Measurements from ENCODE around the gene SPO11.

- no peak for TF ChIP-seq POLR2AphosphoS5 (IDR thresholded peaks at IDR 0.05; ENCODE audit: low read depth)
- TF ChIP-seq CTCF (conservative IDR thresholded peaks at IDR 0.05; ENCODE audit: low read depth in 2 of 2) = no peak
- no peak for TF ChIP-seq JUNB (IDR thresholded peaks at IDR 0.05; ENCODE audit: unreplicated experiment)
- no peak for TF ChIP-seq EZH2 (IDR thresholded peaks at IDR 0.05; ENCODE audit: low read depth, unreplicated experiment)
- no peak for TF ChIP-seq CREB1 (CRISPR knock-in tag; IDR thresholded peaks at IDR 0.05; ENCODE audit: low read depth)
- TF ChIP-seq ZNF331 (CRISPR knock-in tag; IDR thresholded peaks at IDR 0.05; ENCODE audit: low read depth) = no peak
- no peak for TF ChIP-seq ZNF114 (CRISPR knock-in tag; IDR thresholded peaks at IDR 0.05)
- TF ChIP-seq NANOG (IDR thresholded peaks at IDR 0.05; ENCODE audit: borderline replicate concordance) = no peak
- TF ChIP-seq REST (IDR thresholded peaks at IDR 0.05; ENCODE audit: unreplicated experiment) = no peak
- TF ChIP-seq, protein P1, sequence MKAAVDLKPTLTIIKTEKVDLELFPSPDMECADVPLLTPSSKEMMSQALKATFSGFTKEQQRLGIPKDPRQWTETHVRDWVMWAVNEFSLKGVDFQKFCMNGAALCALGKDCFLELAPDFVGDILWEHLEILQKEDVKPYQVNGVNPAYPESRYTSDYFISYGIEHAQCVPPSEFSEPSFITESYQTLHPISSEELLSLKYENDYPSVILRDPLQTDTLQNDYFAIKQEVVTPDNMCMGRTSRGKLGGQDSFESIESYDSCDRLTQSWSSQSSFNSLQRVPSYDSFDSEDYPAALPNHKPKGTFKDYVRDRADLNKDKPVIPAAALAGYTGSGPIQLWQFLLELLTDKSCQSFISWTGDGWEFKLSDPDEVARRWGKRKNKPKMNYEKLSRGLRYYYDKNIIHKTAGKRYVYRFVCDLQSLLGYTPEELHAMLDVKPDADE (IDR thresholded peaks at IDR 0.05) = no peak
- TF ChIP-seq EZH2phosphoT487 (IDR thresholded peaks at IDR 0.05; ENCODE audit: unreplicated experiment) = no peak
Measured at GRCh38 chr20:57282670-57283361, 46.8 kb upstream of the SPO11 start.

Measured in GM23338 (cell line).